Measurements from ENCODE around the gene BTBD9.

DNA sequence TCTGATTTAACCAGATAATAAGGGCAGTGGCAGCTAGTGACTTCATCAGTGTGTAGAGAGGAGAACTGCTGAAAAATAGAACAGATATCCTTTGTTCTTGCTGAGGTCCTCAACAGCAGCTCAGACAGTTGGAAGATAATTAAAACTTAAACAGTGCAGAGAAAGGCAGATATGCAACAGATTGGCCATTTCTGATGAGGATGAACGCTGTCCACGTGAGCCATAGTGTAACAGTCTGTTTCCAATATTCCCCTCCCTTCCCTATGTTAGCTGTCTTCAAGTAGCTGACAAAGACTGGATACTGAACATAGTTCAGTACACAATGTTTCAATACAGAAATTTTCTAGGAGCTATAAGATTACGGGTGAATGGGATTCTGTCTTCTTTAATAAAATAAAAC is 291.4 kb downstream of the BTBD9 start:
- TF ChIP-seq, protein P1, sequence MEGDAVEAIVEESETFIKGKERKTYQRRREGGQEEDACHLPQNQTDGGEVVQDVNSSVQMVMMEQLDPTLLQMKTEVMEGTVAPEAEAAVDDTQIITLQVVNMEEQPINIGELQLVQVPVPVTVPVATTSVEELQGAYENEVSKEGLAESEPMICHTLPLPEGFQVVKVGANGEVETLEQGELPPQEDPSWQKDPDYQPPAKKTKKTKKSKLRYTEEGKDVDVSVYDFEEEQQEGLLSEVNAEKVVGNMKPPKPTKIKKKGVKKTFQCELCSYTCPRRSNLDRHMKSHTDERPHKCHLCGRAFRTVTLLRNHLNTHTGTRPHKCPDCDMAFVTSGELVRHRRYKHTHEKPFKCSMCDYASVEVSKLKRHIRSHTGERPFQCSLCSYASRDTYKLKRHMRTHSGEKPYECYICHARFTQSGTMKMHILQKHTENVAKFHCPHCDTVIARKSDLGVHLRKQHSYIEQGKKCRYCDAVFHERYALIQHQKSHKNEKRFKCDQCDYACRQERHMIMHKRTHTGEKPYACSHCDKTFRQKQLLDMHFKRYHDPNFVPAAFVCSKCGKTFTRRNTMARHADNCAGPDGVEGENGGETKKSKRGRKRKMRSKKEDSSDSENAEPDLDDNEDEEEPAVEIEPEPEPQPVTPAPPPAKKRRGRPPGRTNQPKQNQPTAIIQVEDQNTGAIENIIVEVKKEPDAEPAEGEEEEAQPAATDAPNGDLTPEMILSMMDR (IDR thresholded peaks at IDR 0.05; ENCODE audit: insufficient read depth, low read depth, low read length) = no peak
- no peak for TF ChIP-seq EZH2 (IDR thresholded peaks at IDR 0.05; ENCODE audit: insufficient read depth, low read length)
